Measurements from ENCODE around the gene ESR1. TPM values are rescaled to one million over a fixed set of nuclear protein-coding genes. Genes with fewer than 3 reads are reported as not detected.
"Not testable (repeated sequence)": the region's sequence is repeated elsewhere in the genome, so short reads cannot be mapped to it uniquely, and the experiment has no call there.

ESR1 gene
- total RNA-seq, 1 experiment from 2014 or later, result under 0.01 TPM

DNA sequence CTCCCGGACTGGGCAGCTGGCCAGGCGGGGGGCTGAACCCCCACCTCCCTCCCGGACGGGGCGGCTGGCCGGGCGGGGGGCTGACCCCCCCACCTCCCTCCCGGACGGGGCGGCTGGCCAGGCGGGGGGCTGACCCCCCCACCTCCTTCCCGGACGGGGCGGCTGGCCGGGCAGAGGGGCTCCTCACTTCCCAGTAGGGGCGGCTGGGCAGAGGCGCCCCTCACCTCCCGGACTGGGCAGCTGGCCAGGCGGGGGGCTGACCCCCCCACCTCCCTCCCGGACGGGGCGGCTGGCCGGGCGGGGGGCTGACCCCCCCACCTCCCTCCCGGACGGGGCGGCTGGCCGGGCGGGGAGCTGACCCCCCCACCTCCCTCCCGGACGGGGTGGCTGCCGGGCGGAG lies 91.7 kb downstream of the ESR1 start:
- not testable (repeated sequence) for H3K27me3 ChIP-seq (ENCODE audit: control insufficient read depth, insufficient read depth, low read length); DNase-seq

DNA sequence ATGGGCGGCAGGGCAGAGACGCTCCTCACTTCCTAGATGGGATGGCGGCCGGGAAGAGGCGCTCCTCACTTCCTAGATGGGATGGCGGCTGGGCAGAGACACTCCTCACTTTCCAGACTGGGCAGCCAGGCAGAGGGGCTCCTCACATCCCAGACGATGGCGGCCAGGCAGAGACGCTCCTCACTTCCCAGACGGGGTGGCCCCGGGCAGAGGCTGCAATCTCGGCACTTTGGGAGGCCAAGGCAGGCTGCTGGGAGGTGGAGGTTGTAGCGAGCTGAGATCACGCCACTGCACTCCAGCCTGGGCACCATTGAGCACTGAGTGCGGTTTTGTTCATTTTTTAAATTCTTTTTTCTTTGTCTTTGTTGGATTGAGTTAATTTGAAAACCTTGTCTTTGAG lies 92.3 kb downstream of the ESR1 start:
- DNase-seq; H3K36me3 ChIP-seq (replicated peaks; ENCODE audit: control insufficient read depth, insufficient read depth, low read length); H3K4me3 ChIP-seq (ENCODE audit: insufficient read depth, low read depth, low read length); H3K27me3 ChIP-seq (ENCODE audit: control insufficient read depth, insufficient read depth, low read length): not testable (repeated sequence)

More for the DNA sequence above, 91.7 kb downstream of the ESR1 start:
- not testable (repeated sequence) for H3K36me3 ChIP-seq (replicated peaks; ENCODE audit: control insufficient read depth, insufficient read depth, low read length); H3K4me3 ChIP-seq (ENCODE audit: insufficient read depth, low read depth, low read length)

DNA sequence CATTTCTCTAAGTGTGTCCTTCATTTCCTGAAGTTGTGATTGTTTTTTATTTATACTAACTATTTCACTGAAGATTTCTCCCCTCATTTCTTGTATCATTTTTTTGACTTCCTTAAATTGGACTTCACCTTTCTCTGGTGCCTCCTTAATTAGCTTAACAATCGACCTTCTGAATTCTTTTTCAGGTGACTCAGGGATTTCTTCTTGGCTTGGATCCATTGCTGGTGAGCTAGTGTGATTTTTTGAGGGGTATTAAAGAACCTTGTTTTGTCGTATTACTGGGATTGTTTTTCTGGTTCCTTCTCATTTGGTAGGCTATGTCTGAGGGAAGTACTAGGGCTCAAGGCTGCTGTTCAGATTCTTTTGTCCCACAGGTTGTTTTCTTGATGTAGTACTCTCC lies 92.8 kb downstream of the ESR1 start:
- Histone ChIP-seq H3K36me3 (replicated peaks; ENCODE audit: control insufficient read depth, insufficient read depth, low read length) (no peaks in the 10 kb centered on the region), H3K4me3 (ENCODE audit: insufficient read depth, low read depth, low read length) (no peak overlapping the region), H3K27me3 (ENCODE audit: control insufficient read depth, insufficient read depth, low read length) (no peaks in the 10 kb centered on the region)
- DNase-seq, result no peak

DNA sequence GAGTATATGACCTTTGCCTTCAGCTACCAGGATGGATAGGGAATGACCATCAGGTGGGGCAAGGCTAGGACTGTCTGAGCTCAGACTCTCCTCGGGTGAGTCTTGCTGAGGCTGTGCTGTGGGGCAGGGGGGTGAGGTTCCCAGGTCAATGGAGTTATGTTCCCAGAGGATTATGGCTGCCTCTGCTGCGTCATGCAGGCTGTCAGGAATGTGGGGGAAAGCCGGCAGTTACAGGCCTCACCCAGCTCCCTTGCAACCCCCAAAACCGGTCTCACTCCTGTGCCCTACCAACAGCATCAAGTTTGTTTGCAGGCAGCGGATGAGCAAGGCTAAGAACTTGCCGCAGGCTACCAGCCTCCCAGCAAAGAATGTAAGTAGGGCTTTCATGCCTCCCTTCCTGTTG lies 93.5 kb downstream of the ESR1 start:
- no peak for DNase-seq
- no peaks in the 10 kb centered on the region for H3K27me3 ChIP-seq (ENCODE audit: control insufficient read depth, insufficient read depth, low read length)
- no peak overlapping the region for H3K4me3 ChIP-seq (ENCODE audit: insufficient read depth, low read depth, low read length)
- H3K36me3 ChIP-seq (replicated peaks; ENCODE audit: control insufficient read depth, insufficient read depth, low read length), result no peaks in the 10 kb centered on the region

DNA sequence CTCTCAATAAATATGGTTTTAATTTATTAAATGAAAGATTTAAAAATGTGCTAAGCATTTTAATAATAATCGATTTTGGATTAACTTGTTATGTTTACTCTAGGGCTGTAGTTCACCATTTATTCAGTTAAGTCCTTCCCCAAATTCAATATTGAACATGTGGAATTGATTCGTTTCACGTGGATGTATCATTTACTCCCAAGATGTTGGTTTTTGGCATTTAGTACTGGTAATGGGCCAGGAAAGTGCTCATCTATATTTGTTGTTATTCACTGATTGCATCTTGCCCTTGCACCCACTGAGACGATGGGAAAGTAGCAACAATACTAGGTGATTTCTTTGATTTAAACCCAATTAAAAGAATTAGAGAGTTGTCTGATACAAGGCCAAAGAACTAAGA lies 97.1 kb downstream of the ESR1 start:
- DNase-seq, result no peak
- no peak overlapping the region for H3K4me3 ChIP-seq (ENCODE audit: insufficient read depth, low read depth, low read length)
- H3K27me3 ChIP-seq (ENCODE audit: control insufficient read depth, insufficient read depth, low read length), result no peaks in the 10 kb centered on the region
- H3K36me3 ChIP-seq (replicated peaks; ENCODE audit: control insufficient read depth, insufficient read depth, low read length), result no peaks in the 10 kb centered on the region

DNA sequence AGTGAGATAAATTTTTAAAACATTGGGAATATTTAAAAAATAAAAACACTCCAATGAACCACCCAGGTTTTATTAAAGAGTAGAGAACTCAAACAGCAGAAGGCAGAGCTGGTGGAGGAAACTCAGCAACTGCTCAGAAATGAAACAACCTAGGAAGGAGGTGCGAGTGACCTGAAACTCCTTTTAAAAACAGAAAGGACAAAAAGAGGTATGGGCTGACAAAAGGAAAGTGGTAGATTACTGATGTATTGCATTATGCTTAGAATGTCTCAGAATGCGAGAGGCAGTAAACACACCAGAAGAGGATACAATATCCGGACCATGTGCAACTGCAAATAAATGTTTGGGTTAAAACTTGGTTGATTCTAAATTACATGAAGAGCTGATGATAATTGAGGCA lies 97.6 kb downstream of the ESR1 start:
- Histone ChIP-seq H3K4me3 (ENCODE audit: insufficient read depth, low read depth, low read length) (no peak overlapping the region), H3K36me3 (replicated peaks; ENCODE audit: control insufficient read depth, insufficient read depth, low read length) (no peaks in the 10 kb centered on the region), H3K27me3 (ENCODE audit: control insufficient read depth, insufficient read depth, low read length) (no peaks in the 10 kb centered on the region)
- no peak for DNase-seq

DNA sequence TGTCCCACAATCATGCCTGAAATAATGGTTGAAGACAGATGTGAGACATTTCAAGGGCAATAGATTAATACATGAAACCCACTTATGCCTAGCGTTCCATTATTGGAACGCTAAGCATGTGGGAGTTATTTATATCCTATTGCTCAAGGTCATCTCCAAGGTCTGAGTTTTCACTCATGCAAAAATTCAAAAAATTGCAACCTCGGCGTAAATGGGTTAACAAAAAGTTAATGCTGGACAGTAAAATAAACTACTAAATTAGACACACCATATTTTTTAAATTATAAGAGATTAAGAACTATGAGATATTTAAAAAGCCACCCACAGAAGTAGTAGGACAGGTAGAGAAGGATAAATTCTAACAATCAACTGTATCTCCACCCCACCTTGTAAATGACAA lies 98.4 kb downstream of the ESR1 start:
- DNase-seq, result no peak
- H3K36me3 ChIP-seq (replicated peaks; ENCODE audit: control insufficient read depth, insufficient read depth, low read length), result no peaks in the 10 kb centered on the region
- H3K27me3 ChIP-seq (ENCODE audit: control insufficient read depth, insufficient read depth, low read length), result no peaks in the 10 kb centered on the region
- no peak overlapping the region for H3K4me3 ChIP-seq (ENCODE audit: insufficient read depth, low read depth, low read length)

DNA sequence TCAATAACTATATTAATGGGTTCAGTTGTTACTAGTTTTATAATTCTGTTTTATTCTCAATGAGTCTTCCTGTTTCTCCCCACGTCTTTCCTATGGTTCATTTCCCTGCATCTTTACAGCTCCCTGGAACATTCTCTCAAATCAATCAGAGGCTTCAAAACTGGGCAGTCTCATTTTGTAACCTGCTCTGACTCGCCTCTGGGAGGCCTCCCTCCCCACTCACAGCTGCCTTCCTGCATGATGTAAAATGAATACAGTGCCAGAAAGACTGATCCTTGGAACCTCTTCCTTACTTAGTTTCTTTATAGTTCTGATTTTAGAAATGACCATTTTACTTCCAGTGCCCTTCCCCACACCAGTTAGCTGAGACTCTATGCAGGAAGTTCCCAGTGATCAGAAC lies 103.9 kb downstream of the ESR1 start:
- DNase-seq, result no peak
- no peaks in the 10 kb centered on the region for H3K36me3 ChIP-seq (replicated peaks; ENCODE audit: control insufficient read depth, insufficient read depth, low read length)
- no peak overlapping the region for H3K4me3 ChIP-seq (ENCODE audit: insufficient read depth, low read depth, low read length)
- no peaks in the 10 kb centered on the region for H3K27me3 ChIP-seq (ENCODE audit: control insufficient read depth, insufficient read depth, low read length)

DNA sequence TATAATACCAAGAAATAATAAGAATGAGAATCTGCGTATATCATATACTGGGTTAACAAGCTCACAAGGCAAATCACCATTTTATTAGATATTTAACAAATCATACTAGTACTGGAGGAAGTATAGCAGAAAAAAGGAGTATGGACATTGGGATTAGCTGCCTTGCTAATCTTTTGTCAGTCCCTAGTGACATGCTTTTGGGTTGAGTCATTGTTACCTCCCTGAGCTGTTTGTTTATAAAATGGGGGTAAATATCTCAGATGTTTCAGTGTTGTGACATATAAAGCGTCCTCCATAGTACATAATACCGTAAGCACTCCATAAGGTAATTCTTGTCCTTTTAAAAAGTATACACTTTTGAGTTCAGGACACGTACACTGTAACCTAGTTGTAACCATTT lies 107.0 kb downstream of the ESR1 start:
- H3K4me3 ChIP-seq (ENCODE audit: insufficient read depth, low read depth, low read length), result no peak overlapping the region
- DNase-seq, result no peak
- no peaks in the 10 kb centered on the region for H3K36me3 ChIP-seq (replicated peaks; ENCODE audit: control insufficient read depth, insufficient read depth, low read length)
- H3K27me3 ChIP-seq (ENCODE audit: control insufficient read depth, insufficient read depth, low read length), result no peaks in the 10 kb centered on the region

DNA sequence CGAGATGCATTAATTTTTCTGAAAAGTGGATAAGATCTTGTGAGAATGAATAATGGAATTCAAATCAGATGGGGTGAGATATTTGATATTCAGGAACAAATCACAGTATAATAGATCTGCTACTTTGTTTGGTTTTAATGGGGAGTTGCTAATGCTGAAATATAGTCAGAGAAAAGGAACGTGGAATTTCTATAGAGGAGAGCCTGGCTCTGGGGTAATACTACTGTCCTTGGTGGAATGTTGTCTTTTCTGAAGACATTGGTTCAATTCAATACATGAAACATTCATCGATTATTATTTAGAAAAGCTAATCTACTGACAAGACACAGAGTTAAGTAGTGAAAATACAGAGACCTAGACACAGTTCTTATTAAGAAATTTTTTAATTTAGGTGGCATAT lies 108.6 kb downstream of the ESR1 start:
- no peaks in the 10 kb centered on the region for H3K36me3 ChIP-seq (replicated peaks; ENCODE audit: control insufficient read depth, insufficient read depth, low read length)
- no peak overlapping the region for H3K4me3 ChIP-seq (ENCODE audit: insufficient read depth, low read depth, low read length)
- no peak for DNase-seq
- H3K27me3 ChIP-seq (ENCODE audit: control insufficient read depth, insufficient read depth, low read length), result no peaks in the 10 kb centered on the region

DNA sequence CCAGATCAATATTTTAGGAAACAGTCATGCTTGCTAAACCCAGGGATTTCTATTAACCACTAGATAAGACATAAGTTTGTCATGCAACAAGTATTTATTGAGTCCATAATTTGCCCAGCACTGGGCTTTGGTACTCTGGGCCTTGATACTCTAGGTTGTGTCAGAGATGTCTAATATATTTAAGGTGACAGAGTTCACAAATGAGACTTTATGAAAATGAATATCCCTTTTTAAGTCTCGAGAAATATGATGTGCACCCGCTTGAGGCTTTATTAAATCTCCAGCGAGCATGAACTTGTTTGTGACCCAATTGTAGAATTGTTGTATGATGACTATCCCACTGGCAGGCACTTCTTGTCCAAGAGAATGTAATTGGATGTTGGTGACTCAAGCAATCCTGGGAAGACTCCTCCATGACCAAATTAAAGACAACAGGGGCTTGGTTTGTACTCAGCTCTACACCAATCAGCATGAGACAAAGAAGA lies 109.2 kb downstream of the ESR1 start:
- H3K36me3 ChIP-seq (replicated peaks; ENCODE audit: control insufficient read depth, insufficient read depth, low read length), result no peaks in the 10 kb centered on the region
- no peak overlapping the region for H3K4me3 ChIP-seq (ENCODE audit: insufficient read depth, low read depth, low read length)
- H3K27me3 ChIP-seq (ENCODE audit: control insufficient read depth, insufficient read depth, low read length), result no peaks in the 10 kb centered on the region
- DNase-seq, result no peak

DNA sequence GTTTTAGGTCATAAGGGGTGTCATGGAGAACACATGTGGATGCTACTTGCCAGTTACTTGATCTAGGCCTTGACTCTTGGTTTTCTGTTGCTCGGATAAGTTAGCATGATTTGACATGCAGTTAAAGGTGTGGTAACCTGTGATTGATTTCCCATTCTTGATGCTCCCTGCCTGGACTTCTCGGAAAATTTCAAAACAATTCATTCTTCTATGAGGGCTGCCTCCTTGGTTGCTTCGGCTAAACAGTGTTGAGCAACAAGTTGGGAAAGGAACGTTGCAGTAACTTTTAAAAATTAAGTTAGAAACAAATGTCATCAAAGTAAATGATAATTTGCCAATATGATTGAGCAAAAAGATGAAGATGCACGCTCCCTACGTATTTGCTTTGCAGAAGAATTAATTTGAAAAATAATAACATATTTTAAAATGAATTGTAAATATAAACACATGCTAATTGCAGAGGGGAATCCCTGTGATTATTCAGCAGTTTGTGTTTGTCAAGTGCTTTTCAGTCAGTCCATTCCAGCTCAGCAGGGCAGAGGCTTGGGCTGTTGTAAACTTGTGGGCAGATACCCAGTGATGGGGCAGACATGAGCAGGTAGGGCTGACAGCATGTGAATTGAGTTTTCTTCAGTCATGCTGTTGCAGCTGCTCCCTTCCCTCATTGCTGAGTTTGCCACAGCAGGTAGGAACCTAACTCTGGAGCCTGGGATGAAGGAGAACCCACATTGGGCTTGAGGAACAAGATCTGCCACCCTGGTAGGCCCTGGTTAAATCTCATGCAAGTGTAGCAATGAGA lies 110.2 kb downstream of the ESR1 start:
- no peak for DNase-seq
- no peak overlapping the region for H3K4me3 ChIP-seq (ENCODE audit: insufficient read depth, low read depth, low read length)

DNA sequence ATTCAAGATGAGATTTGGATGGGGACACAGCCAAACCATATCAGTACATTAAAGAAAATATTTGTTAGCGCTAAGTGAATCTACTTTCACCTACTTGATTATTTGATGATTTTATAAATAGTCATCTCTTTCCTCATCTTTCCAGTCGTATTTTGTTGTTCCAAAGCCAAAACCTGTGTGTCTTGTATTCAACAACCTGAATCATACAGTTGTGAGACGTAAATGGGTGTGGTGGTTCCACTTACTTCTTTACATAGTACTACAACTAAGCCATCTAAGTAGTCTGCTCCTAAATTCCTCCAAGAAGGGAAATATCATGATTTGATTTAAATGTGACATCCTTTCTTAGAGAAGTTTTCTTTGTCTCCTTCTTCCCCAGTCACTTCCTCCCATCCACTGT lies 132.8 kb downstream of the ESR1 start:
- no peaks in the 10 kb centered on the region for H3K36me3 ChIP-seq (replicated peaks; ENCODE audit: control insufficient read depth, insufficient read depth, low read length)
- no peaks in the 10 kb centered on the region for H3K27me3 ChIP-seq (ENCODE audit: control insufficient read depth, insufficient read depth, low read length)
- H3K4me3 ChIP-seq (ENCODE audit: insufficient read depth, low read depth, low read length), result no peak overlapping the region
- no peak for DNase-seq

More for the DNA sequence above, 110.2 kb downstream of the ESR1 start:
- Histone ChIP-seq H3K27me3 (ENCODE audit: control insufficient read depth, insufficient read depth, low read length) (no peaks in the 10 kb centered on the region), H3K36me3 (replicated peaks; ENCODE audit: control insufficient read depth, insufficient read depth, low read length) (no peaks in the 10 kb centered on the region)

DNA sequence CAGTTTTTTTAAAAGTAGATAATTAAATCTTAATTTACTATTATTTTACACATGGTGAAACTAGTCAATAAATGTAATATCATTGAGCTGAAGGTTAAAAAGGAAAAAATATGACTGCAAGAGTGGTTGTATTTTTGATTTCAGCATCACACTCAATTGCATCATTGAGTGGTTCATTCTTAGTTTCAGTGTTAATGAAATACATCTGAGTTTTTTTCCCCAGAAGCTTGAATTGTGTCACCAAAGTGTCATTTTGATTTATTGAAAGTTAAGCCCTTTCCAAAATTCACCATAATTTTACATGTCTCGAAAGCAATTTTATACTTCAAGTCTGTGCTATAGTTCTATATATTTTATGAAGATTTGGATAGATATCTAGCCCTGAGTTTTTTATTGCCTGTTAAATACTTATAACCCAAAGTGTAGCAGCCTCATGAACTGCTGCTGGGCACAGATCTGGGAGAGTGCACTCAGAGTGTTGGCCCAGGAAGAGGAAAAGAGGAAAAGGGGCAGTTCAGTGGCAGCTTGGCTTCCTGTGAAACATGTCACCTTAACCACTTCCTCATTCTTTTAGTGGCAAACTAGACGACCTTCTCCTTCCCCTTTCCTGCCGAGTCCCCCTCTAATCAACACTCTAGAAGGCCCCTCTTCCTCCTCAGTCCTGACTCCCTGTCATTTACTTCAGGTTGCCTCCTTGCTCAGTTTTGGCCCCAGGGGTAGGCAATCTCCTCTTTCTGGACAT lies 140.7 kb downstream of the ESR1 start:
- H3K4me3 ChIP-seq (ENCODE audit: insufficient read depth, low read depth, low read length), result no peak overlapping the region
- no peaks in the 10 kb centered on the region for H3K27me3 ChIP-seq (ENCODE audit: control insufficient read depth, insufficient read depth, low read length)
- no peaks in the 10 kb centered on the region for H3K36me3 ChIP-seq (replicated peaks; ENCODE audit: control insufficient read depth, insufficient read depth, low read length)
- no peak for DNase-seq

DNA sequence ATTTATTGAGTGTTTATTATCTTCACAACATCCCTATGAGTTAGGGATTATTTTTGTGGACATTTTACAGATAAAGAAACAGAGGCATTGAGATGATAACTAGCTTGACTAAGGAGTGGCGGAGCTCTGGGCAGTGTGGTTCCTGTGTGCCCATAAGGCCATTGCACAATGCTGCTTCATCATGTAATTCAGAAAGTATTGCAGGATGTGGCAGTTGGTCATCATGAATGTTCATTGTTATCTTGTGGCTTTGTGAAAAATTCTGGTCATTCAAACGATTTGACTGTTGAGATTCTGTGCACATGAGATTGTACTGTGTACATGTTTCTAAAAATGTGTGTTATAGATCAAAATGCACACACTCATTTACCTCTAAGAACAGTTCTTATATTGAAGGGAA lies 150.8 kb downstream of the ESR1 start:
- Histone ChIP-seq H3K4me3 (ENCODE audit: insufficient read depth, low read depth, low read length) (no peak overlapping the region), H3K27me3 (ENCODE audit: control insufficient read depth, insufficient read depth, low read length) (no peaks in the 10 kb centered on the region), H3K36me3 (replicated peaks; ENCODE audit: control insufficient read depth, insufficient read depth, low read length) (no peaks in the 10 kb centered on the region)
- DNase-seq, result no peak
